Cardiac fibroblast (primary cell): Measurements from ENCODE around the gene OAS2.
A peak's percentile ranks its signal among the peaks of the same experiment; 100 is the strongest.

Experiments used
- DNase-seq, 2 donors: peaks; one replicate each; pipeline versions ENCODE4 v3.0.0 to v3.0.0-alpha.2; 2010; ENCODE audit warnings: low read depth in 2 of 2
- H3K4me3 ChIP-seq, 2 donors: replicated peaks in 1 of 2; 1 replicate in 1 of 2; 2 replicates in 1 of 2; pipeline ENCODE4 v1.5.1; 2011; ENCODE audit warnings: low read depth in 2 of 2, low read length in 2 of 2, mild to moderate bottlenecking in 2 of 2, moderate library complexity in 1 of 2
- TF ChIP-seq, protein P1 (sequence below): IDR thresholded peaks from one replicate; pipeline ENCODE4 v1.5.1; 2011; ENCODE audit warnings: low read depth, mild to moderate bottlenecking, low read length, inconsistent platforms

OAS2 gene

DNA sequence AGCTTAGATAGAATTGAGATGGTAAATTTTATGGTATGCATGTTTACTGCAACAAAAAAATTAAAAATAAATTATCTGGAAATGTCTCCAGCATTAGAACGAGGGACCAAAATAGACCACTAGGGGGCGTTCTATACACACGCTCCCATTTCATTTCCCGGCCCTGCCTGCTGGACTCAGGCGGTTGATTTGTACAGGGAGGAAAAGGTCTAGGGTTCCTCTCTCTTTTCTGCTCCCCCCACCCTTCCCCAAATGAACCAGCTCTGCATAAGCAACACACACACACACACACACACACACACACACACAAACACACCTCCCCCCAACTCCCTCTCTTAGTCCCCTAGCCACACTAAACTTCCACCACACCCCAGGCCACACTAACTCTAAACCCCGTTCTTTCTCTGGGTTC lies 70.4 kb downstream of the OAS2 start:
- DNase-seq: peak; percentile 76 to 77

DNA sequence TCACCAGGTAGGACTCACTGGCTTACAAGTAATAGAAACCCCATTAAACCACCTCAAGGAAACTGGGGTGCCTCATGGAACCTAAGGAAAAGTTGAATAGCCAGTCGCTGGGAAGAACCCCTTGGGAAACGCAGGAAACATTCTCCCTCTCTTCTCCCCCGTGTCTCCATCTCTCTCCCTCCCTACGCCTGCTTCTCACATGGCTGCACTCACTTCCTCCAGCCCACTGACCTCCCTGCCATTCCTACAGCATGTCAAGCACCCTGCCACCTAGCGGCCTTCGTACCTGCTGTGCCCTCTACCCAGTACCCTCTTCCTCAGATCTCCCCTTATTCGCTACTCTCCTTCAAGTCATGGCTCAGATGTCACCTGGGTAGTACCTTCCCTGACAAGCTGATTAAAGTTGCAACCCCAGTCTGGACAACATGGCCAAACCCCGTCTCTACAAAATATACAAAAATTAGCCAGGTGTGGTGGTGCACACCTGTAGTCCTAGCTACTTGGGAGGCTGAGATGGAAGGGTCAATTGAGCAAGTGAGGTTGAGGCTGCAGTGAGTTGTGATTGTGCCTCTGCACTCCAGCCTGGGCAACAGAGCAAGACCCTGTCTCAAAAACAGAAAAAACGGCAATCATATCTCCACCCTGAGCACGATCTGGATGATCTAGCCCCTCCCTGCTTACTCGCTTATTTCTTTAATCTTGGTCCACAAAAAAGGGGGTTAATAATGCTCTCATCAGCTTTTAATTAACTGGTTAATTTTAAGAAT lies 71.8 kb downstream of the OAS2 start:
- no peak overlapping the region for H3K4me3 ChIP-seq
- TF ChIP-seq, protein P1, sequence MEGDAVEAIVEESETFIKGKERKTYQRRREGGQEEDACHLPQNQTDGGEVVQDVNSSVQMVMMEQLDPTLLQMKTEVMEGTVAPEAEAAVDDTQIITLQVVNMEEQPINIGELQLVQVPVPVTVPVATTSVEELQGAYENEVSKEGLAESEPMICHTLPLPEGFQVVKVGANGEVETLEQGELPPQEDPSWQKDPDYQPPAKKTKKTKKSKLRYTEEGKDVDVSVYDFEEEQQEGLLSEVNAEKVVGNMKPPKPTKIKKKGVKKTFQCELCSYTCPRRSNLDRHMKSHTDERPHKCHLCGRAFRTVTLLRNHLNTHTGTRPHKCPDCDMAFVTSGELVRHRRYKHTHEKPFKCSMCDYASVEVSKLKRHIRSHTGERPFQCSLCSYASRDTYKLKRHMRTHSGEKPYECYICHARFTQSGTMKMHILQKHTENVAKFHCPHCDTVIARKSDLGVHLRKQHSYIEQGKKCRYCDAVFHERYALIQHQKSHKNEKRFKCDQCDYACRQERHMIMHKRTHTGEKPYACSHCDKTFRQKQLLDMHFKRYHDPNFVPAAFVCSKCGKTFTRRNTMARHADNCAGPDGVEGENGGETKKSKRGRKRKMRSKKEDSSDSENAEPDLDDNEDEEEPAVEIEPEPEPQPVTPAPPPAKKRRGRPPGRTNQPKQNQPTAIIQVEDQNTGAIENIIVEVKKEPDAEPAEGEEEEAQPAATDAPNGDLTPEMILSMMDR: peak; percentile 27
- peak; percentile 8 to 25 for DNase-seq

More for the DNA sequence above, 70.4 kb downstream of the OAS2 start:
- TF ChIP-seq, protein P1: peak; percentile 85
- no peak overlapping the region for H3K4me3 ChIP-seq

DNA sequence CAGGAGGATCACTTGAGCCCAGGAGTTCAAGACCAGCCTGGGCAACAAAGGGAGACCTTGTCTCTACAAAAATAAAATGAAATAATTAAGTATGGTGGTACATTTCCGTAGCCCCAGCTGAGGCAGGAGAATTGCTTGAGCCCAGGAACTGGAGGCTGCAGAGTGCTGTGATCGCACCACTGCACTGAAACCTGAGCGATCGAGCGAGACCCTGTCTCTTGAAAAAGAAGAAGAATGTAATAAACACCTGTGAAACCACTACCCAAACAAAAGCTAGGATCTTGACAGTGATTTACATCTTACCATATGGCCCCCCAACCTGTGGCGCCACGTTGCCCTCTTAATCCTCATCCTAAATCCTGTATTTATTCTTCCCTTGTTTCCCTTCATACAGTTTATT lies 72.5 kb downstream of the OAS2 start:
- H3K4me3 ChIP-seq: no peak overlapping the region
- no peak for DNase-seq
- TF ChIP-seq, protein P1: no peak

DNA sequence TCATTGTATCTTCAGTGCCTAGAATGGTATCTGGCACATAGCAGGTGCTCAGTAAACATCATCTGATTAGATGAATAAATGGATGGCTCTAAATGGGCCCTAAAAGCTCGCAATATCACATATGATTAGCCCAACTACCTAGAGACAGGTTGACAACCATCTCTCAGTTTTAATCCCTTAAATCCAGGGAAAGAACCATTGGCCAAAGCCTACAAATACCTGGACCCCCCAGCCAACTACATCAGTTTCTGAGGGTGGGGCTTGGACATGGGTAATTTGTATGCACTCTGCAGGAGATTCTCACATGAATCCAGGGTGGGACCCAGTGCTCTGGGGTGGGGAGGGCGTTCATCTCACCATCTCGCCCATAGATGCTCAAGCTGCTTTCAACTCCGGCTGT lies 73.4 kb downstream of the OAS2 start:
- no peak overlapping the region for H3K4me3 ChIP-seq
- TF ChIP-seq, protein P1: no peak
- no peak for DNase-seq

DNA sequence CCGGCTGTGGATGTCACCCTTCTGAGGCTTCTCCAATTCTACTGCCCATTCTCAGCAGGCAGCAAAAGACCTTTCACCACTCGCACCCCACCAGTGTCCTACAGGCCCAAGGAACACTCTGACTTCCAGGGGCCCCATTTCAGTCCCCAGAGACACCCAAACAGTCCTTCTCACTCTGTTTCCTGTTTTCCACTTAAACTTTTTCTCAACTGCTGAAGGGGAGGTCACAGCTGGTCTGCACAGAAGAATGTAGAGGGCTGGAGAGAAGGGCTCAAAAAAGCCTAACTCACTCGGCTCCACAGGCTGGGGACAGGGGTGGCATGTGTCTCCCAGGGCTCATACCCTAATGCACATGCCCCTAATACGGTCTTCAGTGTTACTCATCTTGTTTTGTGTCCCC lies 74.0 kb downstream of the OAS2 start:
- H3K4me3 ChIP-seq: no peak overlapping the region
- TF ChIP-seq, protein P1: no peak
- DNase-seq: no peak

DNA sequence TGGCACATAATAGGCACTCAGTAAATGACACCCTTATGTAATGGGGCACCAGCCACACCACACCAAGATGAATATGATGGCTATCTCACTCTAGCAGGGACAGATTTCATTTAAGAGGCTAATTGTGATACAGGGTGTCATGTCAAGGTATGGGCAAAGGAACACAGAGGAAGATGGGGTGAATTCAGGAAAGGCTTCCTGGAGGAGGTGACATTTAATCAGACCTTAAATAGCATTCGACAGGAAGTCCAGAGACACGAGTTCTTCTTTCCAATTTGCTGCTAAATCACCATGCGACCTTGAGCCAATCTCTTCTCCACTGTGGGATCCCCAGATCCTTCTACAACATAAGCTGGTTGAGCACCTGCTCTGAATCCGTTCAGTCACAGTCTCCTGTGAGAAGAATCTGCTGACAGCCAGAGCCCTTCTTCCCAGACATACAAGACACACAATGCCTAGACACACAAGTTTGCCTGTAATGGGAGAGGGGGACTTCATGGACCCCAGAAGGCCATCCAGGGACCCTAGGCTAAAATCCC lies 76.7 kb downstream of the OAS2 start:
- no peak for DNase-seq
- TF ChIP-seq, protein P1: no peak
- H3K4me3 ChIP-seq: no peak overlapping the region
